ENCODE measurements around the gene KCNIP4. TPM values are rescaled to one million over a fixed set of nuclear protein-coding genes. Genes with fewer than 3 reads are reported as not detected.

Gene KCNIP4
- total RNA-seq, 1 experiment from 2014 or later = 0.91 TPM

GRCh38 chr4:21792736-21793135 is 155.8 kb downstream of the KCNIP4 start:
- TF ChIP-seq, protein P1, sequence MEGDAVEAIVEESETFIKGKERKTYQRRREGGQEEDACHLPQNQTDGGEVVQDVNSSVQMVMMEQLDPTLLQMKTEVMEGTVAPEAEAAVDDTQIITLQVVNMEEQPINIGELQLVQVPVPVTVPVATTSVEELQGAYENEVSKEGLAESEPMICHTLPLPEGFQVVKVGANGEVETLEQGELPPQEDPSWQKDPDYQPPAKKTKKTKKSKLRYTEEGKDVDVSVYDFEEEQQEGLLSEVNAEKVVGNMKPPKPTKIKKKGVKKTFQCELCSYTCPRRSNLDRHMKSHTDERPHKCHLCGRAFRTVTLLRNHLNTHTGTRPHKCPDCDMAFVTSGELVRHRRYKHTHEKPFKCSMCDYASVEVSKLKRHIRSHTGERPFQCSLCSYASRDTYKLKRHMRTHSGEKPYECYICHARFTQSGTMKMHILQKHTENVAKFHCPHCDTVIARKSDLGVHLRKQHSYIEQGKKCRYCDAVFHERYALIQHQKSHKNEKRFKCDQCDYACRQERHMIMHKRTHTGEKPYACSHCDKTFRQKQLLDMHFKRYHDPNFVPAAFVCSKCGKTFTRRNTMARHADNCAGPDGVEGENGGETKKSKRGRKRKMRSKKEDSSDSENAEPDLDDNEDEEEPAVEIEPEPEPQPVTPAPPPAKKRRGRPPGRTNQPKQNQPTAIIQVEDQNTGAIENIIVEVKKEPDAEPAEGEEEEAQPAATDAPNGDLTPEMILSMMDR (IDR thresholded peaks at IDR 0.05; ENCODE audit: unreplicated experiment) = no peak
- Mint-ChIP-seq H3K27ac (ENCODE audit: low read depth, unreplicated experiment) (no peak overlapping the region), H3K36me3 (ENCODE audit: insufficient read depth, unreplicated experiment) (no peaks in the 10 kb centered on the region), H3K4me1 (ENCODE audit: insufficient read depth, unreplicated experiment) (peaks cover 6% of the 10 kb centered on the region), H3K27me3 (ENCODE audit: insufficient read depth, unreplicated experiment) (no peaks in the 10 kb centered on the region), H3K9me3 (ENCODE audit: unreplicated experiment) (no peaks in the 10 kb centered on the region), H3K4me3 (ENCODE audit: unreplicated experiment) (no peak overlapping the region)
- no TSS peak for BruUV-seq (replicated peaks)
- no peak for DNase-seq (ENCODE audit: unreplicated experiment)
- ChIA-PET CTCF (interaction anchor here (0.8 to 6.4 kb wide), 3 partner anchors 566 to 597 kb away, joined by 4 to 332 read pairs (median 90); no protein-coding TSS in a partner anchor), POLR2A (no interaction called here)
- intact Hi-C loops (cut with micrococcal nuclease) = loop anchor here (5.0 kb wide), 1 partner anchor 815 kb away; no protein-coding TSS in a partner anchor

- TF ChIP-seq, protein P1 (IDR thresholded peaks at IDR 0.05; ENCODE audit: unreplicated experiment) = peak; percentile 43
- intact Hi-C loops (cut with micrococcal nuclease) = loop anchor here (1.0 to 5.0 kb wide), 3 partner anchors 339 to 817 kb away; no protein-coding TSS in a partner anchor
- H3K9me3 Mint-ChIP-seq (ENCODE audit: unreplicated experiment) = no peaks in the 10 kb centered on the region
- H3K4me1 Mint-ChIP-seq (ENCODE audit: insufficient read depth, unreplicated experiment) = peaks cover 6% of the 10 kb centered on the region
- no peak overlapping the region for H3K27ac Mint-ChIP-seq (ENCODE audit: low read depth, unreplicated experiment)
- no peaks in the 10 kb centered on the region for H3K36me3 Mint-ChIP-seq (ENCODE audit: insufficient read depth, unreplicated experiment)
- H3K27me3 Mint-ChIP-seq (ENCODE audit: insufficient read depth, unreplicated experiment) = no peaks in the 10 kb centered on the region
- POLR2A ChIA-PET = interaction anchor here (0.6 to 1.9 kb wide), 2 partner anchors 99 to 598 kb away, joined by 4 to 9 read pairs; no protein-coding TSS in a partner anchor
- CTCF ChIA-PET = interaction anchor here (0.6 to 6.4 kb wide), 24 partner anchors 9 to 1346 kb away, joined by 3 to 332 read pairs (median 6); partner anchors contain the start of gene GBA3
- no peak overlapping the region for H3K4me3 Mint-ChIP-seq (ENCODE audit: unreplicated experiment)
- peak; percentile 54 for DNase-seq (ENCODE audit: unreplicated experiment)
- BruUV-seq (replicated peaks) = no TSS peak
Observed at GRCh38 chr4:21790438-21791029, 158.0 kb downstream of the KCNIP4 start.

DNA sequence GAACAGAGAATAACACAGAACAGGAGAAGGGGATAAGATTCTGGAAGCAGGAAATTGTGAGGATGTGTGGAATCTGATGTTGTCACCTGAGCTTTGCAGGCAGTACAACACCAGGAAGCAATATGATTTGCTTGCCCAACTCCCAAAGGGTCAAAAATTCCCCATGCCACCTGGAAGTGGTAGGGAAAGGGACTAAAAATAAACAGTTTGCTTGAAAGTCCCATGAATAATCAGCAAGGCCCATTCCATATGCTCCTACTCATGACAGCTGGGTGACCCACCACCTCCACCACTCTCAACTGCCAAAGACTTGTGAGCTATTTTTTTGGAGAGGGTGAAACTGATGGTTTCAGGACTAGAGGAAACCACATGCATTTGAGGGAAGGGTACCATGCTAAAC is 168.4 kb downstream of the KCNIP4 start:
- peak; percentile 31 for DNase-seq (ENCODE audit: unreplicated experiment)
- intact Hi-C loops (cut with micrococcal nuclease) = no loop called here
- no peak overlapping the region for H3K27ac Mint-ChIP-seq (ENCODE audit: low read depth, unreplicated experiment)
- H3K4me3 Mint-ChIP-seq (ENCODE audit: unreplicated experiment) = no peak overlapping the region
- H3K36me3 Mint-ChIP-seq (ENCODE audit: insufficient read depth, unreplicated experiment) = no peaks in the 10 kb centered on the region
- no peaks in the 10 kb centered on the region for H3K27me3 Mint-ChIP-seq (ENCODE audit: insufficient read depth, unreplicated experiment)
- peaks cover 6% of the 10 kb centered on the region for H3K4me1 Mint-ChIP-seq (ENCODE audit: insufficient read depth, unreplicated experiment)
- H3K9me3 Mint-ChIP-seq (ENCODE audit: unreplicated experiment) = no peaks in the 10 kb centered on the region
- ChIA-PET CTCF (interaction anchor here (0.6 to 2.5 kb wide), 4 partner anchors 10 to 827 kb away, joined by 3 to 11 read pairs (median 3); no protein-coding TSS in a partner anchor), POLR2A (no interaction called here)
- no TSS peak for BruUV-seq (replicated peaks)
- TF ChIP-seq, protein P1 (IDR thresholded peaks at IDR 0.05; ENCODE audit: unreplicated experiment) = no peak

GRCh38 chr4:21778702-21779101 is 169.9 kb downstream of the KCNIP4 start:
- H3K27me3 Mint-ChIP-seq (ENCODE audit: insufficient read depth, unreplicated experiment) = no peaks in the 10 kb centered on the region
- ChIA-PET POLR2A (no interaction called here), CTCF (interaction anchor here (0.7 to 4.6 kb wide), 6 partner anchors 10 to 611 kb away, joined by 3 to 21 read pairs (median 3); no protein-coding TSS in a partner anchor)
- TF ChIP-seq, protein P1 (IDR thresholded peaks at IDR 0.05; ENCODE audit: unreplicated experiment) = no peak
- no peak for DNase-seq (ENCODE audit: unreplicated experiment)
- H3K4me3 Mint-ChIP-seq (ENCODE audit: unreplicated experiment) = no peak overlapping the region
- H3K4me1 Mint-ChIP-seq (ENCODE audit: insufficient read depth, unreplicated experiment) = peaks cover 6% of the 10 kb centered on the region
- no TSS peak for BruUV-seq (replicated peaks)
- intact Hi-C loops (cut with micrococcal nuclease) = no loop called here
- no peak overlapping the region for H3K27ac Mint-ChIP-seq (ENCODE audit: low read depth, unreplicated experiment)
- H3K9me3 Mint-ChIP-seq (ENCODE audit: unreplicated experiment) = no peaks in the 10 kb centered on the region
- H3K36me3 Mint-ChIP-seq (ENCODE audit: insufficient read depth, unreplicated experiment) = no peaks in the 10 kb centered on the region
